H1 (cell line): Measurements from ENCODE around the gene PHRF1. TPM values are rescaled to one million over a fixed set of nuclear protein-coding genes. Genes with fewer than 3 reads are reported as not detected.

ENCODE experiments used
- CTCF ChIA-PET: fragments of 300-600 bp; sonication (Branson Sonifier 250); formaldehyde crosslinking; loops from one replicate; lab custom pipeline; 2021; ENCODE audit not compliant: partially characterized antibody; lab: Charles Lee
- POLR2A ChIA-PET: fragments of 300-600 bp; sonication (Branson Sonifier 250); formaldehyde crosslinking; loops from one replicate; lab custom pipeline; 2021; ENCODE audit warnings: inconsistent platforms; ENCODE audit not compliant: partially characterized antibody; lab: Charles Lee
- DNase-seq, 2 experiments: peaks; one replicate each; pipeline versions ENCODE4 v3.0.0 to v3.0.0-alpha.2; 2010 to 2022; ENCODE audit warnings: low spot score in 2 of 2, low read depth in 1 of 2, mixed read lengths in 1 of 2
- FAIRE-seq: peaks from 2 replicates; lab custom pipeline; 2011; peaks lifted over from hg19 to GRCh38; lab: Jason Lieb, UNC
- H2AFZ ChIP-seq: 2 replicates; pipeline ENCODE4 v1.8.1; 2012; ENCODE audit warnings: low read length, inconsistent platforms
- H2AK5ac ChIP-seq: 2 replicates; pipeline ENCODE4 v1.6.1; 2013; ENCODE audit warnings: low read depth, low read length
- H2BK120ac ChIP-seq: replicated peaks from 2 replicates; pipeline ENCODE3; 2013; ENCODE audit warnings: low read depth, low read length, inconsistent platforms
- H2BK12ac ChIP-seq: 2 replicates; pipeline ENCODE4 v1.6.1; 2013; ENCODE audit warnings: low read depth, low read length
- H2BK15ac ChIP-seq: 2 replicates; pipeline ENCODE4 v1.6.1; 2013; ENCODE audit warnings: low read length
- H2BK20ac ChIP-seq: 2 replicates; pipeline ENCODE4 v1.6.1; 2013; ENCODE audit warnings: low read length
- H2BK5ac ChIP-seq: 2 replicates; pipeline ENCODE4 v1.6.1; 2013; ENCODE audit warnings: low read depth, low read length
- H3K14ac ChIP-seq: 2 replicates; pipeline ENCODE4 v1.6.1; 2013; ENCODE audit warnings: inconsistent platforms; ENCODE audit not compliant: insufficient read length
- H3K18ac ChIP-seq: 2 replicates; pipeline ENCODE4 v1.6.1; 2013; ENCODE audit warnings: low read length; ENCODE audit errors: extremely low read depth
- H3K23ac ChIP-seq: 2 replicates; pipeline ENCODE4 v1.6.1; 2013; ENCODE audit warnings: inconsistent platforms; ENCODE audit not compliant: insufficient read length
- H3K23me2 ChIP-seq: 2 replicates; pipeline ENCODE4 v1.6.1; 2013; ENCODE audit warnings: low read depth, low read length
- H3K27ac ChIP-seq: 2 replicates; pipeline ENCODE4 v1.6.1; 2011; ENCODE audit warnings: low read depth, low read length, inconsistent platforms
- H3K27me3 ChIP-seq, 4 experiments: replicated peaks in 1 of 4; 1 replicate in 1 of 4; 2 replicates in 3 of 4; pipeline versions ENCODE4 v1.6.1 to v1.8.1; 2011 to 2013; ENCODE audit warnings: low read length in 3 of 4, mild to moderate bottlenecking in 3 of 4, inconsistent platforms in 2 of 4, mixed read lengths in 2 of 4, moderate library complexity in 1 of 4; ENCODE audit not compliant: control insufficient read depth in 3 of 4, insufficient read depth in 3 of 4; ENCODE audit errors: extremely low read depth in 1 of 4
- H3K36me3 ChIP-seq, 4 experiments: 2 replicates each; pipeline versions ENCODE4 v1.6.1 to v1.8.1; 2011 to 2013; ENCODE audit warnings: mild to moderate bottlenecking in 4 of 4, low read length in 3 of 4, moderate library complexity in 2 of 4, control low read depth in 1 of 4, inconsistent platforms in 1 of 4; ENCODE audit not compliant: insufficient read depth in 4 of 4, control insufficient read depth in 2 of 4
- H3K4ac ChIP-seq: replicated peaks from 2 replicates; pipeline ENCODE3; 2013; ENCODE audit warnings: low read length, low read depth, mixed read lengths, inconsistent platforms; ENCODE audit not compliant: insufficient read length
- H3K4me1 ChIP-seq, 4 experiments: replicated peaks in 1 of 4; 1 replicate in 1 of 4; 2 replicates in 3 of 4; pipeline versions ENCODE4 v1.6.1 to v1.8.1; 2011 to 2013; ENCODE audit warnings: low read length in 3 of 4, inconsistent platforms in 2 of 4, mixed read lengths in 1 of 4; ENCODE audit not compliant: insufficient read depth in 4 of 4, control insufficient read depth in 3 of 4
- H3K4me2 ChIP-seq, 2 experiments: 2 replicates each; pipeline versions ENCODE4 v1.6.1 to v1.8.1; 2011 to 2013; ENCODE audit warnings: low read depth in 2 of 2, low read length in 2 of 2, control low read depth in 1 of 2, inconsistent platforms in 1 of 2, mild to moderate bottlenecking in 1 of 2; ENCODE audit not compliant: insufficient read depth in 1 of 2
- H3K4me3 ChIP-seq, 4 experiments: fragments of 200-600, 300-600 bp in 1 of 4; sonication (generic), shearing (Covaris generic), sonication (Bioruptor Twin) in 1 of 4; 2 replicates each; pipeline versions ENCODE4 v1.5.1 to v1.8.1; 2011 to 2016; ENCODE audit warnings: low read length in 4 of 4, low read depth in 3 of 4, control low read depth in 2 of 4, inconsistent platforms in 2 of 4, mild to moderate bottlenecking in 2 of 4, mixed read lengths in 1 of 4, moderate library complexity in 1 of 4; ENCODE audit not compliant: insufficient read depth in 2 of 4; ENCODE audit errors: extremely low read depth in 1 of 4
- H3K56ac ChIP-seq: replicated peaks from 2 replicates; pipeline ENCODE3; 2013; ENCODE audit warnings: low read depth, mild to moderate bottlenecking, mixed read lengths, low read length, inconsistent platforms; ENCODE audit not compliant: insufficient read length
- H3K79me1 ChIP-seq: 2 replicates; pipeline ENCODE4 v1.6.1; 2013; ENCODE audit warnings: low read depth, low read length, control low read depth
- H3K79me2 ChIP-seq, 2 experiments: 2 replicates each; pipeline versions ENCODE4 v1.6.1 to v1.8.1; 2012 to 2013; ENCODE audit warnings: low read length in 2 of 2, mild to moderate bottlenecking in 2 of 2, inconsistent platforms in 1 of 2; ENCODE audit not compliant: insufficient read depth in 2 of 2, control insufficient read depth in 1 of 2
- H3K9ac ChIP-seq, 4 experiments: replicated peaks in 1 of 4; 1 replicate in 1 of 4; 2 replicates in 3 of 4; pipeline versions ENCODE4 v1.6.1 to v1.8.1; 2011 to 2013; ENCODE audit warnings: low read depth in 3 of 4, low read length in 3 of 4, control low read depth in 2 of 4, mild to moderate bottlenecking in 2 of 4, moderate library complexity in 2 of 4, inconsistent platforms in 1 of 4; ENCODE audit errors: extremely low read depth in 1 of 4
- H3K9me3 ChIP-seq, 2 experiments: 2 replicates each; pipeline versions ENCODE4 v1.6.1 to v1.8.1; 2012 to 2013; ENCODE audit warnings: mild to moderate bottlenecking in 2 of 2, moderate library complexity in 2 of 2, control low read depth in 1 of 2, inconsistent platforms in 1 of 2, low read depth in 1 of 2, low read length in 1 of 2, mixed read lengths in 1 of 2; ENCODE audit not compliant: insufficient read depth in 2 of 2
- H4K20me1 ChIP-seq, 2 experiments: replicated peaks in 1 of 2; 2 replicates each; pipeline versions ENCODE3 to v1.8.1; 2011 to 2013; ENCODE audit warnings: inconsistent platforms in 2 of 2, low read length in 2 of 2, mild to moderate bottlenecking in 1 of 2; ENCODE audit not compliant: insufficient read depth in 2 of 2, control insufficient read depth in 1 of 2
- H4K5ac ChIP-seq: 2 replicates; pipeline ENCODE4 v1.6.1; 2013; ENCODE audit warnings: low read length, low read depth, mixed read lengths, inconsistent platforms; ENCODE audit not compliant: insufficient read length
- H4K8ac ChIP-seq: 2 replicates; pipeline ENCODE4 v1.8.0; 2013; ENCODE audit warnings: mild to moderate bottlenecking, moderate library complexity, low read length, inconsistent platforms; ENCODE audit not compliant: insufficient read depth; ENCODE audit errors: extremely low read depth
- H4K91ac ChIP-seq: replicated peaks from 2 replicates; pipeline ENCODE3; 2013; ENCODE audit warnings: low read length, mixed read lengths, inconsistent platforms; ENCODE audit not compliant: insufficient read length
- KDM4A ChIP-seq: IDR thresholded peaks from one replicate; pipeline ENCODE4 v1.7.1; 2012; ENCODE audit warnings: low read depth, mild to moderate bottlenecking, moderate library complexity, low read length, inconsistent platforms; ENCODE audit not compliant: severe bottlenecking
- SUZ12 ChIP-seq: fragments of 200-600 bp; sonication (generic); IDR thresholded peaks from 2 replicates; pipeline ENCODE4 v1.6.1; 2012; ENCODE audit warnings: mild to moderate bottlenecking, inconsistent platforms, low read length, moderate library complexity, mixed read lengths
- WGBS, 2 experiments: shearing (Covaris generic) in 1 of 2; methylation state at CpG; one replicate each; pipeline versions ENCODE4 v1.1.6 to v1.1.7; 2013 to 2015; ENCODE audit warnings: low lambda C conversion rate in 2 of 2, mixed read lengths in 2 of 2, inconsistent platforms in 1 of 2, low coverage in 1 of 2, missing lambda C conversion rate in 1 of 2; ENCODE audit not compliant: insufficient replicate concordance in 2 of 2, insufficient coverage in 1 of 2, insufficient read length in 1 of 2; ENCODE audit errors: extremely low coverage in 1 of 2, missing lambda C conversion rate in 1 of 2; 5-methylcytosine and 5-hydroxymethylcytosine counted together
- polyA plus RNA-seq, 7 experiments: library from polyadenylated mRNA; depleted of rRNA in 3 of 7; stranded (reverse) in 5 of 7; unstranded in 2 of 7; fragments of >200 nt in 5 of 7; fragments of 200-250 nt in 2 of 7; gene quantifications; 1 replicate in 5 of 7; 2 replicates in 1 of 7; 4 replicates in 1 of 7; pipeline versions ENCODE4 v1.2.1 to v1.2.3, GENCODE V29; 2011 to 2013; ENCODE audit warnings: missing spikeins in 2 of 7, mixed read lengths in 2 of 7
- total RNA-seq: library from RNA; stranded (reverse); fragmentation: NEBNext Ultra II Directional; extraction: Animal tissue kit (Norgen Biotek cat#: 25700); gene quantifications from 2 replicates; pipeline ENCODE4 v1.2.1, GENCODE V29; 2021

PHRF1 gene
- total and polyA plus RNA-seq, 2 of the 8 experiments (the other 6 are each of a cell fraction or from before 2014, with no cell fraction given): 13.4 to 37.3 TPM

DNA sequence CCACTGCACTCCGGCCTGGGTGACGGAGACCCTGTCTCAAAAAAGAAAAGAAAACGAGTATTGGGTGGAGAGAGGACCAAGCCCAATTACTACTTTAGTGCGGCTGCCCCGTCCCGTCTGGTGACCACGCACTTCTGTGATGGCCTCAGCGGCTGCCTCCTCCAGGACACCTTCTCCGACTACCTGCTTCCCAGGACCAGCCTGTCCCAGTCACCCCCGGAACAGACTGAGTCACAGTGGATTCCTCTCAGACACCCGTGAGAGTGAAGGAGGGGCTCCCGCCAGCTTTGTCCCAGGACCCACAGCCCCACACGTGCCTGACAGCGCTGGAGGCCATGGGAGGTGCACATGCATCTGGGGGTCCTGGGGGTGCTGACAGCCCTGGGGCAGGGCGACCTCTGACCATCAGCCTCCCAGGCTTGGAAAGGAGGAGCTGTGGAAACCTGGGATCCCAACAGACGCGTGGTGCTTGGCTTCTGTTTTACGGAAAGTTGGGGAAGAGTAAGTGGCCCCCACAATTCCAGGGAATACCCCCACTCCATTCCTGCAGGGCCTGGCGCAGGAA is 65.6 kb downstream of the PHRF1 start:
- H2BK15ac ChIP-seq: no peak overlapping the region
- H4K8ac ChIP-seq: no peak overlapping the region
- H2BK5ac ChIP-seq: 0 out of 2 replicates have a peak overlapping the region, but pooled peaks have one; percentile 35
- H2AFZ ChIP-seq: no peak overlapping the region
- H2BK12ac ChIP-seq: no peak overlapping the region
- no peak overlapping the region for H3K4ac ChIP-seq
- no peaks in the 10 kb centered on the region for H3K79me2 ChIP-seq
- H3K23me2 ChIP-seq: peaks cover 18% of the 10 kb centered on the region; the same call in 1 of the 2 replicates
- H3K27ac ChIP-seq: 0 out of 2 replicates have a peak overlapping the region, but pooled peaks have one; percentile 13
- H3K4me2 ChIP-seq: no peak overlapping the region
- no peak overlapping the region for H3K9ac ChIP-seq
- ChIA-PET POLR2A (interaction anchor here (0.6 to 1.6 kb wide), 15 partner anchors 17 to 201 kb away, joined by 3 to 10 read pairs (median 3); partner anchors contain the start of genes POLR2L and TSPAN4), CTCF (interaction anchor here (1.0 to 1.8 kb wide), 5 partner anchors 17 to 115 kb away, joined by 3 to 4 read pairs (median 3); partner anchors contain the start of gene TALDO1)
- peaks cover 12 to 32% (median 28%) of the 10 kb centered on the region in 4 experiments for H3K27me3 ChIP-seq
- H4K5ac ChIP-seq: no peak overlapping the region
- H3K56ac ChIP-seq: no peak overlapping the region
- H4K91ac ChIP-seq: no peak overlapping the region
- no peak overlapping the region for H3K18ac ChIP-seq
- FAIRE-seq (no peak), DNase-seq (no peak)
- no peak overlapping the region for H3K14ac ChIP-seq
- 89% methylated on average over 16 of the region's 19 CpGs; no CpG with 5 or more reads in 1 of the 2 experiments for WGBS, 2 experiments
- peaks cover 0 to 3% (median 0%) of the 10 kb centered on the region in 4 experiments; a peak in 1 of 8 replicates for H3K36me3 ChIP-seq
- H3K23ac ChIP-seq: no peak overlapping the region
- no peak overlapping the region for H2AK5ac ChIP-seq
- H4K20me1 ChIP-seq: peaks cover 0 to 5% of the 10 kb centered on the region in 2 experiments
- no peak overlapping the region for H3K4me3 ChIP-seq
- no peak overlapping the region for H2BK120ac ChIP-seq
- H3K4me1 ChIP-seq: peaks cover 0 to 28% (median 18%) of the 10 kb centered on the region in 4 experiments; a peak in 6 of 7 replicates
- H3K79me1 ChIP-seq: no peaks in the 10 kb centered on the region
- H3K9me3 ChIP-seq: no peaks in the 10 kb centered on the region; a peak in 1 of 4 replicates
- H2BK20ac ChIP-seq: no peak overlapping the region
- no peak for TF ChIP-seq KDM4A
- no peak for TF ChIP-seq SUZ12
